Measurements from ENCODE around the gene TRMT1. TPM values are rescaled to one million over a fixed set of nuclear protein-coding genes. Genes with fewer than 3 reads are reported as not detected.

The TRMT1 gene
- total RNA-seq, 1 experiment from 2014 or later: 35.1 TPM

GRCh38 chr19:13070425-13071140 is 46.0 kb downstream of the TRMT1 start:
- no peak for DNase-seq (ENCODE audit: low spot score)

GRCh38 chr19:13069415-13070359 is 46.9 kb downstream of the TRMT1 start:
- DNase-seq (ENCODE audit: low spot score): no peak

GRCh38 chr19:13068085-13068846 is 48.3 kb downstream of the TRMT1 start:
- no peak for DNase-seq (ENCODE audit: low spot score)

GRCh38 chr19:13066933-13067807 is 49.4 kb downstream of the TRMT1 start:
- DNase-seq (ENCODE audit: low spot score): no peak

GRCh38 chr19:13066226-13066625 is 50.3 kb downstream of the TRMT1 start:
- no peak for DNase-seq (ENCODE audit: low spot score)

- no peak for DNase-seq (ENCODE audit: low spot score)
These were observed 52.4 kb downstream of the TRMT1 start for GRCh38 chr19:13064092-13064489.

GRCh38 chr19:13063461-13064091 is 53.0 kb downstream of the TRMT1 start:
- no peak for DNase-seq (ENCODE audit: low spot score)

- DNase-seq (ENCODE audit: low spot score): no peak
These were observed 54.2 kb downstream of the TRMT1 start for GRCh38 chr19:13062317-13062716.

GRCh38 chr19:13060964-13061927 is 55.3 kb downstream of the TRMT1 start:
- peak; percentile 62 for DNase-seq (ENCODE audit: low spot score)

GRCh38 chr19:13060233-13060963 is 56.1 kb downstream of the TRMT1 start:
- peak; percentile 37 for DNase-seq (ENCODE audit: low spot score)

- no peak for DNase-seq (ENCODE audit: low spot score)
These were observed 57.4 kb downstream of the TRMT1 start for GRCh38 chr19:13058951-13059660.

GRCh38 chr19:13057744-13058143 is 58.8 kb downstream of the TRMT1 start:
- peak; percentile 42 for DNase-seq (ENCODE audit: low spot score)

GRCh38 chr19:13057147-13057572 is 59.4 kb downstream of the TRMT1 start:
- peak; percentile 75 for DNase-seq (ENCODE audit: low spot score)

GRCh38 chr19:13056052-13056660 is 60.4 kb downstream of the TRMT1 start:
- DNase-seq (ENCODE audit: low spot score): peak; percentile 93

- peak; percentile 90 for DNase-seq (ENCODE audit: low spot score)
These were observed 61.1 kb downstream of the TRMT1 start for GRCh38 chr19:13055213-13056051.
